Ectodermal cell (in vitro differentiated cells): Measurements from ENCODE around the gene GORASP2.

Experiments
- H3K27ac ChIP-seq: 2 replicates; pipeline ENCODE4 v1.7.0; 2013; ENCODE audit warnings: mild to moderate bottlenecking, low read depth, low read length; ENCODE audit not compliant: insufficient read depth, poor library complexity, severe bottlenecking
- H3K27me3 ChIP-seq: 2 replicates; pipeline ENCODE4 v1.7.0; 2013; ENCODE audit warnings: mild to moderate bottlenecking, low read length; ENCODE audit not compliant: insufficient read depth, control insufficient read depth, poor library complexity, severe bottlenecking
- H3K36me3 ChIP-seq: one replicate; pipeline ENCODE4 v1.7.0; 2013; ENCODE audit warnings: low read length; ENCODE audit not compliant: control insufficient read depth, insufficient read depth
- H3K4me1 ChIP-seq: one replicate; pipeline ENCODE4 v1.7.0; 2013; ENCODE audit warnings: low read length; ENCODE audit not compliant: control insufficient read depth, insufficient read depth
- H3K4me3 ChIP-seq: 2 replicates; pipeline ENCODE4 v1.7.0; 2013; ENCODE audit warnings: low read depth, low read length, control low read depth; ENCODE audit not compliant: insufficient read depth
- H3K9me3 ChIP-seq: 2 replicates; pipeline ENCODE4 v1.7.0; 2013; ENCODE audit warnings: mild to moderate bottlenecking, low read length, moderate library complexity; ENCODE audit not compliant: control insufficient read depth
- WGBS, 2 experiments: methylation state at CpG; one replicate each; pipeline ENCODE4 v1.1.7; 2013; ENCODE audit warnings: missing lambda C conversion rate in 2 of 2; 5-methylcytosine and 5-hydroxymethylcytosine counted together

GORASP2 gene

GRCh38 chr2:170932948-170933347 is 3.9 kb downstream of the GORASP2 start:
- Histone ChIP-seq H3K27ac (no peak overlapping the region), H3K36me3 (peaks cover 5% of the 10 kb centered on the region)

GRCh38 chr2:170937709-170938379 is 8.8 kb downstream of the GORASP2 start:
- no peak overlapping the region for H3K27ac ChIP-seq
- no peaks in the 10 kb centered on the region for H3K4me1 ChIP-seq
- H3K4me3 ChIP-seq, result no peak overlapping the region
- H3K9me3 ChIP-seq, result no peaks in the 10 kb centered on the region
- peaks cover 5% of the 10 kb centered on the region for H3K36me3 ChIP-seq
- H3K27me3 ChIP-seq, result no peaks in the 10 kb centered on the region
- WGBS, 2 experiments, result 97 to 99% methylated on average over 1 to 2 of the region's 3 CpGs

More at GRCh38 chr2:170932948-170933347, 3.9 kb downstream of the GORASP2 start:
- Histone ChIP-seq H3K4me1 (peaks cover 14% of the 10 kb centered on the region), H3K27me3 (no peaks in the 10 kb centered on the region), H3K9me3 (peaks cover 2% of the 10 kb centered on the region), H3K4me3 (no peak overlapping the region)

GRCh38 chr2:170940066-170940465 is 11.0 kb downstream of the GORASP2 start:
- Histone ChIP-seq H3K9me3 (no peaks in the 10 kb centered on the region), H3K27ac (no peak overlapping the region), H3K4me3 (no peak overlapping the region)

GRCh38 chr2:170942615-170943014 is 13.6 kb downstream of the GORASP2 start:
- Histone ChIP-seq H3K4me3 (no peak overlapping the region), H3K36me3 (no peaks in the 10 kb centered on the region), H3K27ac (no peak overlapping the region), H3K4me1 (no peaks in the 10 kb centered on the region), H3K9me3 (no peaks in the 10 kb centered on the region), H3K27me3 (no peaks in the 10 kb centered on the region)
- 93% methylated on average over 4 of the region's 4 CpGs for WGBS, 2 experiments

More at GRCh38 chr2:170940066-170940465, 11.0 kb downstream of the GORASP2 start:
- H3K27me3 ChIP-seq, result no peaks in the 10 kb centered on the region
- H3K36me3 ChIP-seq, result no peaks in the 10 kb centered on the region
- no peaks in the 10 kb centered on the region for H3K4me1 ChIP-seq

- Histone ChIP-seq H3K4me1 (no peaks in the 10 kb centered on the region), H3K27ac (no peak overlapping the region), H3K27me3 (no peaks in the 10 kb centered on the region), H3K9me3 (no peaks in the 10 kb centered on the region), H3K36me3 (no peaks in the 10 kb centered on the region), H3K4me3 (no peak overlapping the region)
- WGBS, 2 experiments, result 82 to 100% methylated on average over 1 of the region's 1 CpG
Measured at GRCh38 chr2:170943041-170943440, 14.0 kb downstream of the GORASP2 start.

GRCh38 chr2:170943596-170943995 is 14.5 kb downstream of the GORASP2 start:
- Histone ChIP-seq H3K36me3 (no peaks in the 10 kb centered on the region), H3K27me3 (no peaks in the 10 kb centered on the region), H3K27ac (no peak overlapping the region), H3K9me3 (no peaks in the 10 kb centered on the region), H3K4me3 (no peak overlapping the region), H3K4me1 (no peaks in the 10 kb centered on the region)
- WGBS, 2 experiments, result 77% methylated on average over 5 to 6 of the region's 6 CpGs

GRCh38 chr2:170944545-170944944 is 15.5 kb downstream of the GORASP2 start:
- no peaks in the 10 kb centered on the region for H3K27me3 ChIP-seq
- H3K4me1 ChIP-seq, result no peaks in the 10 kb centered on the region
- no peak overlapping the region for H3K27ac ChIP-seq
- no peaks in the 10 kb centered on the region for H3K9me3 ChIP-seq
- H3K4me3 ChIP-seq, result no peak overlapping the region
- H3K36me3 ChIP-seq, result no peaks in the 10 kb centered on the region
- WGBS, 2 experiments, result 95 to 97% methylated on average over 1 of the region's 1 CpG

- no peaks in the 10 kb centered on the region for H3K4me1 ChIP-seq
- no peak overlapping the region for H3K27ac ChIP-seq
- H3K27me3 ChIP-seq, result no peaks in the 10 kb centered on the region
- no peak overlapping the region for H3K4me3 ChIP-seq
- peaks cover 34% of the 10 kb centered on the region for H3K36me3 ChIP-seq
- H3K9me3 ChIP-seq, result no peaks in the 10 kb centered on the region
- 95 to 96% methylated on average over 5 of the region's 5 CpGs for WGBS, 2 experiments
Measured at GRCh38 chr2:170949415-170949814, 20.4 kb downstream of the GORASP2 start.

- Histone ChIP-seq H3K9me3 (no peaks in the 10 kb centered on the region), H3K4me1 (no peaks in the 10 kb centered on the region), H3K27me3 (no peaks in the 10 kb centered on the region), H3K4me3 (no peak overlapping the region), H3K27ac (no peak overlapping the region), H3K36me3 (peaks cover 41% of the 10 kb centered on the region)
- 83 to 85% methylated on average over 3 to 4 of the region's 4 CpGs for WGBS, 2 experiments
Measured at GRCh38 chr2:170950221-170950761, 21.2 kb downstream of the GORASP2 start.

- peaks cover 48% of the 10 kb centered on the region for H3K36me3 ChIP-seq
- H3K4me3 ChIP-seq, result no peak overlapping the region
- no peaks in the 10 kb centered on the region for H3K4me1 ChIP-seq
- no peak overlapping the region for H3K27ac ChIP-seq
- H3K27me3 ChIP-seq, result no peaks in the 10 kb centered on the region
- 84 to 86% methylated on average over 4 of the region's 4 CpGs for WGBS, 2 experiments
- H3K9me3 ChIP-seq, result no peaks in the 10 kb centered on the region
Measured at GRCh38 chr2:170953941-170954340, 24.9 kb downstream of the GORASP2 start.
